ENCODE data around the gene HOXA7.

The HOXA7 gene

DNA sequence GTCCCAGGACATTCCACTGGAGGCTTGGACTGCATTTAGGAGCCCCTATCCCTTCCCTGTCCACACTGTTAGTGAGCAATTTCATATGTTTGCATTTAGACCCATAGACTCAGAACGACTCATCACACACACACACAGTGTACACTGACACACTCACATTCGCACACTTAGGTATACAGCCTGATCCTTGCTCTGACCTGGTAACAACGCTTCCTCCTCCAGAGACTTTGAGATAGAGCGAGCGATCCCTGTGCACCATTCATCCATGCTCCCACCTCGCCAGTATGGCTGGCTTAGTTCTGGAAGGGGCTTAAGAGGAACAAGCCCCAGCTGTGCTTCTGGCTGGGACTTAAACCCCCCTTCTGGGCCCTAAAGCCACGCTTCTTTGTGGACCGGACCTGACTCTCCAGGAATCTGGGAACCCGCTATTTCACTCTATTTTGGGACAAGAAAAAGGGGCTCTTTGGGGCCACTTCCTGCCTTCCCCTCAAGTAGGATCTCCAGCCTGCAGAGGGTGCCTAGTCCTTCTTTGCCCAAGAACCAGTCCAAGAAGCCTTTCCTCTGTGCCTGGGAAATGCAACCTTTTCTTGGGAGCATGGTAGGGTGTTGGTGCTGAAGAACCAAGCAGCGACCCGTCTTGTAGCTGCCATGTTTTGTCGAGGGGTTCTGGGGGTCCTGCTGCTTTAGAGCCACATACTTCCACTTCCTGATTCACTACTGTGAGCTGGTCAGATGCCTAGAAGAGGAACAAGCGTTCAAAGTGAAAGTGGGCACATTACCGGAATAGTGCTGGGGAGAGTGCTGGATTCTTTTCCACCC is 44.5 kb upstream of the HOXA7 start:
- Histone ChIP-seq H3K27ac (ENCODE audit: low read depth, low read length) (no peak overlapping the region), H3K4me3 (ENCODE audit: low read depth in 1 of 5, low read length in 5 of 5) (peak overlapping the region; percentile 45 to 60 (median 55)), H3K4me1 (ENCODE audit: control insufficient read depth in 5 of 5, insufficient read depth in 5 of 5, low read length in 5 of 5) (peaks cover 2 to 56% (median 47%) of the 10 kb centered on the region in 5 donors)

DNA sequence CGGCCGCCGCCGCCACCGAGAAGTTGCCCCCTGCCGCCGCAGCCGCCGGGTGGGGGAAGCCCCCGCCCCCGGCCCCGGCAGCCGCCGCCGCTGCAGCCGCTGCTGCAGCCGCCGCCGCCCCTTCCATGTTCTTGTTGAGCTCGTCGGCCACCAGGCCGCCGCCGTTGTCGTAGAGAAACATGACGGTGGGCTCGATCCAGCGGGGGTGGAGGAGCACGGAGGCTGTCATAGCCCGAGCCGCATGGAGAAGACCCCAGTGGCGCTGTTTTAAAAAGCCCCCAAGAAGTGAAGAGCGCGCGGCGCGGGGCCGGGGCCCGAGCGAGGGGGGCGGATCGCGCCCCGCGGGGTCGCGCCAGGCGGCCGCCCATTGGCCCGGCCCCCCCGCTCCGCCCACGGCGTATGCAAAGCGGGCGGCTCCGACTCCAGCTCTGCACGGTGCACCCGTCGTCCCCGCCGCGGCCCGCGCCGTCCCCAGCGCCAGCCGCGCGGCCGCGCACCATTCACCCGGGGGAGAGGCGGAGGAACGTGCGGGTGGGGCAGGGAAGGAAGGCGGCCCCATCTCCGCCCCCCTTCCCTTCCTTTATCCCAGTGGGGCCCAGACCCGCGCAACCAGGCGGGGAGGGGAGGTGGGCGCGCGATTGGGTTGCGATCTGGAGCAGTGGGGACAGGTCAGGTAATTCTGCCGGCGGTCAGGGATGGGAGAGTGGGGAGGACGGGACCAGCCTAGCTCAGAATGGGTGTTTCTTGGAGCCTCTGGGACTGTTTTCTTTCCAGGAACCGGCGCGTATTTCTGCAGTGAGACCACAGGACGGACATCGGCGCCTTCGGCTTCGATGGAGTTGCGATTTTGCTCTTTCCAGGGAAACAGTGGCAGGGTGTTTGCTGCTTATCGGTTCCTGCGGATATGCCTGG is 43.6 kb upstream of the HOXA7 start, which contains the start of gene HOXA13:
TSS of gene HOXA13 (minus strand) at position 243 of the 912 bp plus-strand sequence. CDS start at position 229, 14 bp downstream.
- Histone ChIP-seq H3K36me3 (ENCODE audit: control insufficient read depth in 5 of 5, insufficient read depth in 5 of 5, low read length in 5 of 5) (no peaks in the 10 kb centered on the region), H3K27ac (ENCODE audit: low read depth, low read length) (no peak within 1 kb of the TSS), H3K27me3 (ENCODE audit: control insufficient read depth in 5 of 5, insufficient read depth in 4 of 5, low read length in 5 of 5) (peaks cover 73 to 88% (median 74%) of the 10 kb centered on the region in 5 donors), H3K4me1 (ENCODE audit: control insufficient read depth in 5 of 5, insufficient read depth in 5 of 5, low read length in 5 of 5) (peaks cover 2 to 47% (median 40%) of the 10 kb centered on the region in 5 donors), H3K9me3 (ENCODE audit: control insufficient read depth in 5 of 5, low read length in 5 of 5) (no peaks in the 10 kb centered on the region), H3K9ac (ENCODE audit: low read length in 5 of 5) (peak within 1 kb of the TSS in 1 of 5 donors; percentile 2), H3K4me3 (ENCODE audit: low read depth in 1 of 5, low read length in 5 of 5) (peak within 1 kb of the TSS; percentile 43 to 60 (median 55))

More for the DNA sequence above, 44.5 kb upstream of the HOXA7 start:
- H3K27me3 ChIP-seq (ENCODE audit: control insufficient read depth in 5 of 5, insufficient read depth in 4 of 5, low read length in 5 of 5): peaks cover 73 to 88% (median 77%) of the 10 kb centered on the region in 5 donors
- peaks cover 0 to 2% (median 0%) of the 10 kb centered on the region in 5 donors for H3K9me3 ChIP-seq (ENCODE audit: control insufficient read depth in 5 of 5, low read length in 5 of 5)
- H3K9ac ChIP-seq (ENCODE audit: low read length in 5 of 5): no peak overlapping the region
- no peaks in the 10 kb centered on the region for H3K36me3 ChIP-seq (ENCODE audit: control insufficient read depth in 5 of 5, insufficient read depth in 5 of 5, low read length in 5 of 5)

DNA sequence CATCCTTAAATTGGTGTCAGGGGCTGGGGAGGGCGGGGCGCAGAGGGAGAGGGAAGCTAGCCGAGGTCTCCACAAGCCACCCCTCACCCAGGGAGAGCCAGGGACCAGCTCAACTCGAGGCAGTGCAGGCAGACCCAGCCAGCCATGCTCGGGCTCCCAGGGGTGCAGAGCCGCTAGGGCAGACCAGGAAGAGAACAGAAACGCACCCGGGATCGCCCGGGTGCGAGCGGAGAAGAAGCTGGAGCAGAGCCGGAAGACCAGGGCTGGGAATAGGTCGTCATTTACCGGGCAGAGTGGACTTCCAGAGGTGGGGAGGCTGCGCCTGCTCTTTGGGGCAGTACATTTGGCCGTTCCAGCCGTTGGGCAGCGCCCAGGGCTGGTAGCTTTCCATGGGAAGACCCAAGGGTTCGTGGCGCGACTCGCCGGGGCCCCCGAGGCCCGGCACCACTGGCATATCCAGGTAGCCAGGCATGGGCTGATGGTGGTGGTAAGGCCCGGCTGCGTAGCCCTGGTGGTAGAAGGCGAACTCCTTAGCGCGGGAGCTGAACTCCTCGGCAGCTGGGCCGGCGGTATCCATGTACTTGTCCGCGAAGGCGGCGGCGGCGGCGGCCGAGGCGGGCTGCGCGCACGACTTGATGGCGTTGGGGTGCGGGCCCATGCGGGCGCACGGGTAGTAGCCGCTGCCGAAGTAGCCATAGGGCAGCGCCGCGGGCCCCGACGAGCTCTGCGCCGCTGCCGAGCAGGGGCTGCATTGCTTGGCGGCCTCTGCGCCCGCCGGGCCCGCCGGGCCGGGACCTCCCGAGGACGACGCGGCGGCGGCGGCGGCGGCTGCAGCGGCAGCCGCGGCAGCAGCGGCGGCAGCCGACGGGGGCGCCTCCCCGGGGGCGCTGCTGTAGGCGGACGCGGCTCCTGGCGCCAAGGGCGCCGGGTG is 42.7 kb upstream of the HOXA7 start:
- Histone ChIP-seq H3K9me3 (ENCODE audit: control insufficient read depth in 5 of 5, low read length in 5 of 5) (no peaks in the 10 kb centered on the region), H3K27me3 (ENCODE audit: control insufficient read depth in 5 of 5, insufficient read depth in 4 of 5, low read length in 5 of 5) (peaks cover 70 to 87% (median 72%) of the 10 kb centered on the region in 5 donors), H3K4me1 (ENCODE audit: control insufficient read depth in 5 of 5, insufficient read depth in 5 of 5, low read length in 5 of 5) (peaks cover 2 to 39% (median 33%) of the 10 kb centered on the region in 5 donors), H3K27ac (ENCODE audit: low read depth, low read length) (no peak overlapping the region), H3K9ac (ENCODE audit: low read length in 5 of 5) (peak overlapping the region in 1 of 5 donors; percentile 2), H3K36me3 (ENCODE audit: control insufficient read depth in 5 of 5, insufficient read depth in 5 of 5, low read length in 5 of 5) (no peaks in the 10 kb centered on the region), H3K4me3 (ENCODE audit: low read depth in 1 of 5, low read length in 5 of 5) (peak overlapping the region in 4 of 5 donors; percentile 34 to 60 (median 47))

DNA sequence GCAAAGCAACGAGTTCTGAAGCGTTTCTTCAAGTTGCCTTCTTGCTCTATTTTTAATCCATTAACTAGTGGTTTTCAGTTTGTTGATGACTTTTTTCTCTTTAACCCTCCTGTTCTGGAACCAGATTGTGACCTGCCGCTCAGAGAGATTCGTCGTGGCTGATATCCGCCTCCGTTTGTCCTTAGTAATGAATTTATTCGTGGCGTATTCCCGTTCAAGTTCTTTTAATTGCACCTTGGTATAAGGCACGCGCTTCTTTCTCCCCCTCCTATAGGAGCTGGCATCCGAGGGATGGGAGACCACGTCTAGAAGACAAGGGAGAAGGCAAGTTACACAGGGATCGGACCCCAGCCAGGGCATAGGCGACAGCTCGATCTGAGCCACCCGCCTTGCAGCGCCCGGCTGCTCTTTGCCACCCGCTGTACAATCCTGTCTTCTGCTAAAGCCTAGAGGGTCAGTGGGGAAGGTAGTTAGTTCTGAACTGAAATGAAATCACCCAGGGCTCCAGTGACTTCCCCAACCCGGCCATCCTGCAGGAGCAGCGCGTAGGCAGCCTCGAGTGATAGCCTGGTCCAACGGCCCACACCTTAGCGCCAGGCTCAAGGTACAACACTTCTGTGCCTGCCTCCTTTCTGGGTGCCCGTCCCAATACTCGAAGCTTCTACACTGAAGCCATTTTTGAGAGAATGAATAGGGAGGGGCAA is 41.8 kb upstream of the HOXA7 start:
- Histone ChIP-seq H3K9me3 (ENCODE audit: control insufficient read depth in 5 of 5, low read length in 5 of 5) (no peaks in the 10 kb centered on the region), H3K4me3 (ENCODE audit: low read depth in 1 of 5, low read length in 5 of 5) (peak overlapping the region in 2 of 5 donors; percentile 48 to 60), H3K27me3 (ENCODE audit: control insufficient read depth in 5 of 5, insufficient read depth in 4 of 5, low read length in 5 of 5) (peaks cover 67 to 86% (median 73%) of the 10 kb centered on the region in 5 donors), H3K4me1 (ENCODE audit: control insufficient read depth in 5 of 5, insufficient read depth in 5 of 5, low read length in 5 of 5) (peaks cover 2 to 44% (median 36%) of the 10 kb centered on the region in 5 donors), H3K36me3 (ENCODE audit: control insufficient read depth in 5 of 5, insufficient read depth in 5 of 5, low read length in 5 of 5) (no peaks in the 10 kb centered on the region), H3K9ac (ENCODE audit: low read length in 5 of 5) (no peak overlapping the region), H3K27ac (ENCODE audit: low read depth, low read length) (no peak overlapping the region)

DNA sequence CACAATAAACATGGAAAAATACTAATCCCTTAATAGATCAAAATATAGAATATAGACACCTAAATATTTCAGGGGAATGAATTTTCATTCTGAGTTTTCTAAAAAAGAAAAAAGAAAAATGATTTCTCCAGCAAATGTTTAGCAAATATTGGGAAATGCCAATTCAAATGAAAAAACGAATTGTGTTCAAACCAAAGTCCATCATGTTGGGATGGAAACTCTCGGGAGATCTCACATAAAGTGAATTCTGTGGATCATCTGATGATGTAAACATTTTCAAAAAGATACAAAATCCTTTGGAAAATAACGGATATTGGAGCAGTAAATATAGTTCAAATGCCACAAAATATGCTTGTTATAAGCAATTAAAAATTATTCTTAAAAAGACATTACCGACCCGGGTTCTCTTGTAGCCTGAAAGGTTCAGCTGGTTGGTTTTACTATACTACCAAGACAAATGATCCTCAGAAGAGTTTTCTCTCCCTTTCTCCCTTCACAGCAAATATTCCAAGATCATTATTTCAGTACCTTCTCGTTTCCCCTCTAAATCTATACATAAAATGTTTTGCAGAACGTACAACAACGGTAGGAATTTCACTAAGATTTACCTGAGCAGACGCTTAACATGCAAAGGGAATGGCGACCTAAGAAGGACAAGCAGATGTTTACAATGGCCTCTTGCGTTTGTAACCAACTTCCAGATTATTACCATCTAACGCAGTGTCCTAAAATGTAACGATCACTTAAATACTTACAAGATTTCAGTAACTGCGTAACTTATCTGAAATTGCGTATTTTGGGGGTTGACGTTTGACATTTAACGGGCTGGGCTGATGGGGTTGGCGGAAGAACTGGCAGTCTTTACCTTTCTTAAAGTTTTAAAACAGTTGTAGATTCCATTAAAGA is 40.9 kb upstream of the HOXA7 start:
- peaks cover 2 to 53% (median 41%) of the 10 kb centered on the region in 5 donors for H3K4me1 ChIP-seq (ENCODE audit: control insufficient read depth in 5 of 5, insufficient read depth in 5 of 5, low read length in 5 of 5)
- H3K9ac ChIP-seq (ENCODE audit: low read length in 5 of 5): no peak overlapping the region
- H3K27me3 ChIP-seq (ENCODE audit: control insufficient read depth in 5 of 5, insufficient read depth in 4 of 5, low read length in 5 of 5): peaks cover 58 to 82% (median 71%) of the 10 kb centered on the region in 5 donors

DNA sequence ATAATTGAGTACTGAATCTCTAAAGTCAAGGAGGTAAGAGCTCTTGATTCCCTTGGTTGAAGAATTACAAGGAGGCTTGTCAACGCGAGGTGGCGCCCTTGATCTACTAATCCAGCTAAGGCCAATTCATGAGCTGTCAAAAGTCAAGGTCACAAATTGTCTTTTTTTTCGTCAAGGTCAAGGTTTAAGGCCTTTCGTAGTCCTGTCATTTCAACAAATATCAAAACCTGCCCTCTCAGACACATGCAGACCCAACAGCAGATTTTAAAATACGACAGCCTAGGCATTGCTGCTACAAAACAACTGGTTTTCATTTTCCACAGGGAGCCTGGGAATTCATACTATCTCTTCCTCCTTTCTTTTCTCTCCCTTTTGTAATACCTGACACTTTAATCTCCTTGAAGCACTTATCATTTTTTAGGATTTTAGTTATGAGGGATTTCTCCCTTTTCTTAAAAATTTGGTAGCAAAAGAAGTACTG is 39.9 kb upstream of the HOXA7 start:
- H3K27ac ChIP-seq (ENCODE audit: low read depth, low read length): no peak overlapping the region
- H3K9ac ChIP-seq (ENCODE audit: low read length in 5 of 5): no peak overlapping the region
- peaks cover 55 to 82% (median 71%) of the 10 kb centered on the region in 5 donors for H3K27me3 ChIP-seq (ENCODE audit: control insufficient read depth in 5 of 5, insufficient read depth in 4 of 5, low read length in 5 of 5)
- no peak overlapping the region for H3K4me3 ChIP-seq (ENCODE audit: low read depth in 1 of 5, low read length in 5 of 5)
- H3K9me3 ChIP-seq (ENCODE audit: control insufficient read depth in 5 of 5, low read length in 5 of 5): no peaks in the 10 kb centered on the region
- H3K4me1 ChIP-seq (ENCODE audit: control insufficient read depth in 5 of 5, insufficient read depth in 5 of 5, low read length in 5 of 5): peaks cover 2 to 53% (median 40%) of the 10 kb centered on the region in 5 donors
- H3K36me3 ChIP-seq (ENCODE audit: control insufficient read depth in 5 of 5, insufficient read depth in 5 of 5, low read length in 5 of 5): no peaks in the 10 kb centered on the region

More for the DNA sequence above, 40.9 kb upstream of the HOXA7 start:
- H3K27ac ChIP-seq (ENCODE audit: low read depth, low read length): no peak overlapping the region
- H3K9me3 ChIP-seq (ENCODE audit: control insufficient read depth in 5 of 5, low read length in 5 of 5): no peaks in the 10 kb centered on the region
- no peak overlapping the region for H3K4me3 ChIP-seq (ENCODE audit: low read depth in 1 of 5, low read length in 5 of 5)
- H3K36me3 ChIP-seq (ENCODE audit: control insufficient read depth in 5 of 5, insufficient read depth in 5 of 5, low read length in 5 of 5): no peaks in the 10 kb centered on the region

DNA sequence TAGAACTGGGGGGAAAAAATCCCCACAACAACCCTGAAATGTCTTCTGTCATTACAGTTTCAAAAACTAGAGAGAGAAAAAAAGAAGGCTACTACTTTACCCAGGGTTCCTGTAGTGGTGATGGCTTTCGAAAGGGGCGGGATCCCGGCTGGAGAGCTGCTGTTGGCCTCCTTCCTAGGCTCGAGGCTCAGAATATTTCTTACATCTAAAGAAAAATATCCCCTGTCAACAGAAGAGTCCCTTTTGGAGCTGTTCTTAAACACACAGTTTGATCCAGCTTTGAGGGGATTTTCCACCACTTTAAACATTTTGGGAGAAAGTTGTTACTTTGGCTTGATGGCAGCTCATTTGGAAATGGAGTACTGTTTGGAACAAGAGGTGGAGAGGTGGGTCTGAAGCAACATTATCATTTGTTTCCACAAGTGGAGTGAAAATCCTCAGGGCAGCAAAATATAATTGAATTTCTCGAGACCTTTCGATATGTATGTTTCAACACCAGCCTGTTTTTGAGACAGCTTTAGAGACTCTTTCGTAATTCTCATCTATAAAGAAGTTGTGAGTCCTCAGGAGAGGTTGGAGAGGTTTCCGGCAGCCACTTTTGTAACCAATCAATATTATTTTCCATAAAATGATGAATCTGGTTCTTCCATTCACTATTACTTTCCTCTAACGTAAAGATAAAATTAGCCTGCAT is 38.4 kb upstream of the HOXA7 start:
- Histone ChIP-seq H3K4me1 (ENCODE audit: control insufficient read depth in 5 of 5, insufficient read depth in 5 of 5, low read length in 5 of 5) (peaks cover 2 to 38% (median 29%) of the 10 kb centered on the region in 5 donors), H3K36me3 (ENCODE audit: control insufficient read depth in 5 of 5, insufficient read depth in 5 of 5, low read length in 5 of 5) (no peaks in the 10 kb centered on the region), H3K9ac (ENCODE audit: low read length in 5 of 5) (no peak overlapping the region), H3K4me3 (ENCODE audit: low read depth in 1 of 5, low read length in 5 of 5) (no peak overlapping the region), H3K27me3 (ENCODE audit: control insufficient read depth in 5 of 5, insufficient read depth in 4 of 5, low read length in 5 of 5) (peaks cover 45 to 85% (median 70%) of the 10 kb centered on the region in 5 donors), H3K9me3 (ENCODE audit: control insufficient read depth in 5 of 5, low read length in 5 of 5) (no peaks in the 10 kb centered on the region), H3K27ac (ENCODE audit: low read depth, low read length) (no peak overlapping the region)

DNA sequence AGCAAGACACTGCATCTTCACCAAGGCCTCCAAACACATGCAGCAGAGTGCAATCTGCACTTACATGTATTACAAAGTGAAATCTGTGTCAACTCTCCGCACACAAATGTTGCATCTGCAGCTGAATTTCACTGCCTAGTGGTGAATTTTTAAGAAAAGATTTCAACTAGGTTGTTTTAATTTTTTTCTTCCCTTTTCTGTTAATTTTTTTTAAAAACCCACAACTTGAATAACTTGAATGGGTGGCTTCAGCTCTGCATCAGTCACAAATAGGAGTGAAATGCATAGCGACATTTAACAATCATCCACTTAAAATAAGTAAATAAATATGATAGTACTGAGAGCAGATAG is 37.5 kb upstream of the HOXA7 start:
- no peak overlapping the region for H3K9ac ChIP-seq (ENCODE audit: low read length in 5 of 5)
- no peaks in the 10 kb centered on the region for H3K36me3 ChIP-seq (ENCODE audit: control insufficient read depth in 5 of 5, insufficient read depth in 5 of 5, low read length in 5 of 5)
- H3K27me3 ChIP-seq (ENCODE audit: control insufficient read depth in 5 of 5, insufficient read depth in 4 of 5, low read length in 5 of 5): peaks cover 42 to 90% (median 77%) of the 10 kb centered on the region in 5 donors
- H3K27ac ChIP-seq (ENCODE audit: low read depth, low read length): no peak overlapping the region
- H3K4me3 ChIP-seq (ENCODE audit: low read depth in 1 of 5, low read length in 5 of 5): no peak overlapping the region
- peaks cover 2 to 38% (median 29%) of the 10 kb centered on the region in 5 donors for H3K4me1 ChIP-seq (ENCODE audit: control insufficient read depth in 5 of 5, insufficient read depth in 5 of 5, low read length in 5 of 5)
- H3K9me3 ChIP-seq (ENCODE audit: control insufficient read depth in 5 of 5, low read length in 5 of 5): no peaks in the 10 kb centered on the region

Data from subcutaneous abdominal adipose tissue (tissue), 5 donors.